HFFc6 (cell line): ENCODE measurements around the gene IGFALS. TPM values are rescaled to one million over a fixed set of nuclear protein-coding genes. Genes with fewer than 3 reads are reported as not detected.

Experiments
- DNase-seq: peaks from one replicate; pipeline ENCODE4 v3.0.0-alpha.2; 2018
- H3K27ac Mint-ChIP-seq: 2 replicates; pipeline ENCODE4 v1.8.0; 2020; ENCODE audit warnings: mild to moderate bottlenecking, mixed read lengths
- H3K27me3 Mint-ChIP-seq: 2 replicates; pipeline ENCODE4 v1.8.0; 2021; ENCODE audit warnings: mild to moderate bottlenecking, moderate library complexity, mixed read lengths; ENCODE audit not compliant: insufficient read depth
- H3K36me3 Mint-ChIP-seq: 2 replicates; pipeline ENCODE4 v1.8.0; 2021; ENCODE audit warnings: low read depth, mixed read lengths
- H3K4me1 Mint-ChIP-seq: 2 replicates; pipeline ENCODE4 v1.8.0; 2020; ENCODE audit warnings: low read depth, mixed read lengths
- H3K4me3 Mint-ChIP-seq: 2 replicates; pipeline ENCODE4 v1.8.0; 2020; ENCODE audit warnings: mild to moderate bottlenecking, moderate library complexity, mixed read lengths
- H3K9me3 Mint-ChIP-seq: 2 replicates; pipeline ENCODE4 v1.8.0; 2020; ENCODE audit warnings: mild to moderate bottlenecking, mixed read lengths
- total RNA-seq, 6 experiments: library from RNA; stranded (reverse); fragmentation: NEBNext Ultra II Directional; extraction: Animal tissue kit (Norgen Biotek cat#: 25700); gene quantifications; 2 replicates in 1 of 6; 3 replicates in 5 of 6; pipeline ENCODE4 v1.2.3, GENCODE V29; 2021
- TF ChIP-seq, protein P1 (sequence below): fragments of 200-600 bp; sonication (generic); IDR thresholded peaks from 2 replicates; pipeline ENCODE4 v1.5.0; 2021; ENCODE audit warnings: antibody characterized with exemption, mild to moderate bottlenecking

IGFALS gene
- total RNA-seq, 6 experiments from 2014 or later = not detected

DNA sequence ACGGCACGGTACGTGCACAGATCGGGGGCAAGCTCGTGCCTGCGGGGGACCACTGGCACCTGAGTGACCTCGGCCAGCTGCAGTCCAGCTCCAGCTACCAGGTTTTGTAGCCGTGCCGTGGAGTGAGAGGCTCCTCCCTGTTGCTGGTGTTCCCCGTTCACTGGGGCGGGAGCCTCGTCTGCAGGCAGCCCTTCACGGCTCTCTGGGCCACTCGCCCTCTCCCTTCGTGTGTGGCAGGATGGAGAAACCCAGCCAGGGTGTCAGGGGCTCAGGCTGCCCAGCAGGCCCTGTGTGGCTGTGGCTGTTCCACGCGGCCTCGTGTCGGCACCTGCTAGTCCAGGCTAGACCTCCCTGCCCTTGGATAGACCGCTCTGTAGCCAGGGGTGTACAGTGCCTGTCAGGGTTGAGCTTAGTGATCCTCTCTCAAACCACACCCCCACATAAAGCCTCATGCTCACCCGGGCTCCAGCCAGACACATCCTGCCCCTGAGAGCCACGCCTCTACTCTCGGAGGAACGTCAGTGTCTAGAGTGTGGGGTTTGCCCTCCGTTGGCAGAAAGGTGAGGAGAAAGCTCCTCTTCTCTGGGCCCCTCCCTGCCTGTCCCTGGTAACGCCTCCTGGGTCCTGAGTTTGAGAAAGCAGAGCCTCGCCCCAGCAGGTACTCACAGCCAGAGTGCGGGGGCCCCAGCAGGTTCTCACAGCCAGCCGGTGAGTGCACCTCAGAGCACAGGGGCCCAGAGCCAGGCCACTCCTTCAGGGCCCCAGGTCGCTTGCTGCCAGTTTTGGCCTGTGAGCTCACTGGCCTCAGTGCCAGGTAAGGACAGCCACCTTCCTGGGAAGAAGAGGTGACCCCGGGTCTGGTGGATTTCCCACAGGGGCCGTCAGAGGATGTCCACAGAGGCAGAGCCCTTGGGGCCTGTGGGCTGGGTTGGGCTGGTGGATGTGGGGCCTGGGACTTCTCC is 49.8 kb downstream of the IGFALS start:
- H3K27me3 Mint-ChIP-seq = peaks cover 2% of the 10 kb centered on the region; the same call in 1 of the 2 replicates
- DNase-seq = no peak
- H3K36me3 Mint-ChIP-seq = peaks cover 5% of the 10 kb centered on the region
- no peak overlapping the region for H3K4me3 Mint-ChIP-seq
- TF ChIP-seq, protein P1, sequence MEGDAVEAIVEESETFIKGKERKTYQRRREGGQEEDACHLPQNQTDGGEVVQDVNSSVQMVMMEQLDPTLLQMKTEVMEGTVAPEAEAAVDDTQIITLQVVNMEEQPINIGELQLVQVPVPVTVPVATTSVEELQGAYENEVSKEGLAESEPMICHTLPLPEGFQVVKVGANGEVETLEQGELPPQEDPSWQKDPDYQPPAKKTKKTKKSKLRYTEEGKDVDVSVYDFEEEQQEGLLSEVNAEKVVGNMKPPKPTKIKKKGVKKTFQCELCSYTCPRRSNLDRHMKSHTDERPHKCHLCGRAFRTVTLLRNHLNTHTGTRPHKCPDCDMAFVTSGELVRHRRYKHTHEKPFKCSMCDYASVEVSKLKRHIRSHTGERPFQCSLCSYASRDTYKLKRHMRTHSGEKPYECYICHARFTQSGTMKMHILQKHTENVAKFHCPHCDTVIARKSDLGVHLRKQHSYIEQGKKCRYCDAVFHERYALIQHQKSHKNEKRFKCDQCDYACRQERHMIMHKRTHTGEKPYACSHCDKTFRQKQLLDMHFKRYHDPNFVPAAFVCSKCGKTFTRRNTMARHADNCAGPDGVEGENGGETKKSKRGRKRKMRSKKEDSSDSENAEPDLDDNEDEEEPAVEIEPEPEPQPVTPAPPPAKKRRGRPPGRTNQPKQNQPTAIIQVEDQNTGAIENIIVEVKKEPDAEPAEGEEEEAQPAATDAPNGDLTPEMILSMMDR = no peak
- no peaks in the 10 kb centered on the region for H3K9me3 Mint-ChIP-seq
- peaks cover 21% of the 10 kb centered on the region for H3K4me1 Mint-ChIP-seq
- no peak overlapping the region for H3K27ac Mint-ChIP-seq

DNA sequence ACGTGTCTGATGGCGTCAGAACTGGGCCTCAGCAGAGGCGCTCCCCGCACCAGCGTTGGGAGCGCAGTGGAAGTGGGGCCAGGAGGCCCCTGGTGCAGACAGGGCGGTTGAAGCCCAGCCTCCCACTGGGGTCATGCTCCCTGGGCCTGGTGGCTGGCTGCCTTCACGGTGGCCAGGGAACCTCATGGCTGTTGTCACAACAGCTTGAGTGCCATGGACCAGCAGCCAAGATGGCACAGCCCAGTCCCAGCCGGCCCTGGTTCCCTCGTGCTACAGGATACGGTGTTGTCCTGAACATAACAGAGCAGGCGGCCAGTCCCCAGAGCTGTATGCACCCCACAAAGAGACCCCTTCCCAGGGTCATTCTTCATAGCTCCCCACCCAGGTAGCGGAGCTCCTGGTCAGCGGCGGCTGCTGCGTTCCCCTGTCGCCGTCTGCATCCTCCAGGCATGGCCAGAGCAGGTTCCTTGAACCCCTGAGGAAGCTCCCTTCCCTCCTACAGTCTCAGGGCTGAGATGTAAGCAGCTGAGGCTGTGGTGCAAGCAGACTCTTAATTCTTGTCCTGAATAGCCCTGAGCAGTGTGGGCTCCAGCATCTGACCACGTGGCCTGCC is 51.8 kb downstream of the IGFALS start:
- TF ChIP-seq, protein P1 = no peak
- H3K36me3 Mint-ChIP-seq = peaks cover 5% of the 10 kb centered on the region
- peaks cover 21% of the 10 kb centered on the region for H3K4me1 Mint-ChIP-seq
- H3K9me3 Mint-ChIP-seq = no peaks in the 10 kb centered on the region
- DNase-seq = no peak
- H3K27ac Mint-ChIP-seq = no peak overlapping the region
- no peaks in the 10 kb centered on the region for H3K27me3 Mint-ChIP-seq
- no peak overlapping the region for H3K4me3 Mint-ChIP-seq

DNA sequence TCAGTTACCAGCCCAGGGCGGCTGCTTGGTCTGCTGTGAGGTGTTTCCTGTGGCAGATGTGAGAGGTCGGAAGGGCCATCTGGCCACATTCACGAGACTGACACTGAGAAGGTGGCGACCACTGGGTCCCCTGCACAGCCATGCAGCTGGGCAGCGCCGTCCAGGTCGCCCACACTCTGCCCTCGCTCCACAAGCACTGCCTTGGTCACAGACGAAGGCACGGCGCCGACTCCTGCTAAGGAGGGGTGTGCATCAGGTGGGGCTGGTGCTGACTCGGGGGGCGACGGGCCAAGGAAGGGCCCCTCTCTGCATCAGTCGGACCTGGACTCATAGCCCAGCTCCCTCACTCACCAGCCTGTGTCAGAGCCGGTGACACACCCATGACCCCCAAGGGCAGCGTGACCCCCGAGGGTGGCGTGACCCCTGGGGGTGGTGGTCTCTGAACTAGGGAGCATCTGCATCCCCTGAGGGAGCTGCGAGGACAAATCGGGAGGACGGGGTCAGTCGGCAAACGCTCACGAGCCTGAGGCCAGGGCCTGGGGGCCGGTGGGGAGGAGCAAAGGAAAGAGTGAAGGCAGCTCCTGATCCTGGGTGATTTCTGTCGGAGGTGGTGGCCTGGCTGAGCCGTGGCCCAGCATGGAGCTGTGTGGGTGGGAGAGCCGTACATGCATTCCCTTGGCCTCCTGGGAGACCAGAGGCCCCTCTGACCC is 52.6 kb downstream of the IGFALS start:
- Mint-ChIP-seq H3K4me1 (peaks cover 14% of the 10 kb centered on the region), H3K9me3 (no peaks in the 10 kb centered on the region), H3K4me3 (no peak overlapping the region), H3K27ac (no peak overlapping the region), H3K27me3 (no peaks in the 10 kb centered on the region), H3K36me3 (peaks cover 5% of the 10 kb centered on the region)
- TF ChIP-seq, protein P1 = no peak
- DNase-seq = no peak

Other genes with a start within 250 kb of the IGFALS start
- 10 to 100 TPM; 11.1 to 15.6 (median 13.2) TPM for gene IFT140, start 181.6 kb downstream of the IGFALS start, total RNA-seq
- 10 to 100 TPM; 10.7 to 14.2 (median 12.4) TPM for gene CRAMP1, start 181.3 kb downstream of the IGFALS start, total RNA-seq
- 10 to 100 TPM; 71.7 to 92.9 (median 80.8) TPM for gene JPT2, start 115.4 kb downstream of the IGFALS start, total RNA-seq
- 10 to 100 TPM; 34.3 to 39.9 (median 37.1) TPM for gene MAPK8IP3, start 87.5 kb downstream of the IGFALS start, total RNA-seq
- gene NME3, start 22.2 kb downstream of the IGFALS start, total RNA-seq = 10 to 100 TPM; 28.2 to 61.0 (median 31.3) TPM
- gene EME2, start 20.9 kb downstream of the IGFALS start, total RNA-seq = 10 to 100 TPM; 11.4 to 16.1 (median 12.3) TPM
- 100 to 1,000 TPM; 122 to 161 (median 132) TPM for gene MRPS34, start 20.6 kb downstream of the IGFALS start, total RNA-seq
- 10 to 100 TPM; 12.3 to 15.8 (median 13.9) TPM for gene SPSB3, start 11.1 kb downstream of the IGFALS start, total RNA-seq
- 10 to 100 TPM; 41.5 to 53.8 (median 43.5) TPM for gene NUBP2, start 10.7 kb downstream of the IGFALS start, total RNA-seq
- gene HAGH, start 33.1 kb upstream of the IGFALS start, total RNA-seq = 10 to 100 TPM; 34.2 to 55.3 (median 38.7) TPM
- gene FAHD1, start 33.5 kb upstream of the IGFALS start, total RNA-seq = 10 to 100 TPM; 29.4 to 40.7 (median 31.2) TPM
- gene MEIOB, start 78.5 kb upstream of the IGFALS start, total RNA-seq = not detected
- not detected for gene HS3ST6, start 124.7 kb upstream of the IGFALS start, total RNA-seq
- gene MSRB1, start 149.5 kb upstream of the IGFALS start, total RNA-seq = 10 to 100 TPM; 21.0 to 27.4 (median 22.7) TPM
- gene RPL3L, start 161.0 kb upstream of the IGFALS start, total RNA-seq = not detected
- gene NDUFB10, start 165.8 kb upstream of the IGFALS start, total RNA-seq = 100 to 1,000 TPM; 146 to 190 (median 173) TPM
- 1,000 to 10,000 TPM; 2,281 to 2,831 (median 2,477) TPM for gene RPS2, start 171.1 kb upstream of the IGFALS start, total RNA-seq
- not detected for gene RNF151, start 173.2 kb upstream of the IGFALS start, total RNA-seq
- gene TBL3, start 178.3 kb upstream of the IGFALS start, total RNA-seq = 10 to 100 TPM; 42.4 to 47.3 (median 44.1) TPM
- gene NOXO1, start 187.8 kb upstream of the IGFALS start, total RNA-seq = under 1 TPM in 3 of 6 experiments, not detected in 3; 0.28 to 0.46 (median 0.45) TPM
- gene GFER, start 190.5 kb upstream of the IGFALS start, total RNA-seq = 10 to 100 TPM; 28.8 to 45.5 (median 40.2) TPM
- 1 to 10 TPM in 5 of 6 experiments, under 1 TPM in 1; 0.96 to 1.4 (median 1.2) TPM for gene SYNGR3, start 196.3 kb upstream of the IGFALS start, total RNA-seq
- 10 to 100 TPM; 37.1 to 48.1 (median 40.7) TPM for gene ZNF598, start 216.1 kb upstream of the IGFALS start, total RNA-seq
- gene NPW, start 226.1 kb upstream of the IGFALS start, total RNA-seq = 1 to 10 TPM in 4 of 6 experiments, under 1 TPM in 2; 0.57 to 2.1 (median 1.4) TPM
- gene NHERF2, start 233.2 kb upstream of the IGFALS start, total RNA-seq = 100 to 1,000 TPM; 140 to 177 (median 152) TPM